Measurements from ENCODE around the gene FDCSP. TPM values are rescaled to one million over a fixed set of nuclear protein-coding genes. Genes with fewer than 3 reads are reported as not detected.

FDCSP gene
- total RNA-seq, 1 experiment from 2014 or later: not detected

GRCh38 chr4:70183940-70184246 lies 42.0 kb upstream of the FDCSP start:
- no peak; the same call in 2 of the 3 replicates for TF ChIP-seq CTCF (conservative IDR thresholded peaks at IDR 0.05)
- H2BK20ac ChIP-seq (ENCODE audit: low read depth, low read length, poor library complexity, severe bottlenecking): no peak overlapping the region
- no peak for DNase-seq
- WGBS (ENCODE audit: extremely low coverage, insufficient read length, low lambda C conversion rate): no CpG with 5 or more reads among the region's 1 CpG
- H3K4me1 ChIP-seq (ENCODE audit: insufficient read depth, low read length): no peaks in the 10 kb centered on the region
- H3K36me3 Mint-ChIP-seq (ENCODE audit: insufficient read depth in 1 of 3, low read depth in 3 of 3): no peaks in the 10 kb centered on the region
- H3K56ac ChIP-seq (ENCODE audit: insufficient read length, low read depth, low read length): no peak overlapping the region
- no peak overlapping the region for H3K27ac ChIP-seq (ENCODE audit: insufficient read length, low read depth, low read length)
- no peak overlapping the region for H4K91ac ChIP-seq (ENCODE audit: insufficient read length, low read depth, low read length)
- H2BK120ac ChIP-seq (ENCODE audit: low read depth, low read length, poor library complexity, severe bottlenecking): no peak overlapping the region
- H2BK15ac ChIP-seq (ENCODE audit: low read depth, low read length): no peak overlapping the region
- H3K4me2 ChIP-seq (ENCODE audit: insufficient read depth, insufficient read length, low read length): no peak overlapping the region
- H3K9me3 Mint-ChIP-seq: no peaks in the 10 kb centered on the region
- no peaks in the 10 kb centered on the region for H3K4me1 Mint-ChIP-seq
- H3K18ac ChIP-seq (ENCODE audit: insufficient read length, low read depth, low read length): no peak overlapping the region
- H3K27ac Mint-ChIP-seq: no peak overlapping the region
- no peak overlapping the region for H4K5ac ChIP-seq (ENCODE audit: insufficient read length, low read depth, low read length)
- H3K9ac ChIP-seq (ENCODE audit: extremely low read depth, insufficient read length, low read length): no peak overlapping the region
- H2BK5ac ChIP-seq (ENCODE audit: insufficient read length, low read length): no peak overlapping the region
- H3K27me3 Mint-ChIP-seq (ENCODE audit: low read depth): no peaks in the 10 kb centered on the region
- H2AFZ ChIP-seq (ENCODE audit: low read length): no peak overlapping the region
- no peak overlapping the region for H3K4me3 Mint-ChIP-seq
- H3K23ac ChIP-seq (ENCODE audit: insufficient read length, low read depth, low read length): no peak overlapping the region
- no peak overlapping the region for H2BK12ac ChIP-seq (ENCODE audit: insufficient read length, low read depth, low read length)
- no peaks in the 10 kb centered on the region for H3K23me2 ChIP-seq (ENCODE audit: insufficient read length, low read depth, low read length, poor library complexity, severe bottlenecking)
- H3K79me1 ChIP-seq (ENCODE audit: insufficient read depth, low read depth, low read length, poor library complexity, severe bottlenecking): no peaks in the 10 kb centered on the region
- H3K14ac ChIP-seq (ENCODE audit: insufficient read depth, low read length): no peak overlapping the region
- H3K4ac ChIP-seq (ENCODE audit: low read depth, low read length): no peak overlapping the region
- H3T11ph ChIP-seq (ENCODE audit: low read length): no peak overlapping the region
- H2AK5ac ChIP-seq (ENCODE audit: insufficient read length, low read length): no peak overlapping the region
- no peaks in the 10 kb centered on the region for H3K79me2 ChIP-seq (ENCODE audit: insufficient read depth, low read length)
- no peaks in the 10 kb centered on the region for H4K20me1 ChIP-seq (ENCODE audit: control insufficient read depth, insufficient read depth, insufficient read length)
- H4K8ac ChIP-seq (replicated peaks; ENCODE audit: insufficient read length, low read depth, low read length): no peak overlapping the region
- no peaks in the 10 kb centered on the region for H3K9me3 ChIP-seq (ENCODE audit: control insufficient read depth, low read depth, low read length)
- no peaks in the 10 kb centered on the region for H3K27me3 ChIP-seq (ENCODE audit: insufficient read depth, low read length)

All from H9 (cell line).